ENCODE data around the gene PRUNE2. TPM values are rescaled to one million over a fixed set of nuclear protein-coding genes. Genes with fewer than 3 reads are reported as not detected.

PRUNE2 gene
- total and polyA plus RNA-seq, 9 of the 15 experiments (the other 6 are each of a cell fraction or from before 2014, with no cell fraction given) = 0.05 to 0.45 (median 0.18) TPM; not detected in 1

- TF ChIP-seq CHAMP1 (IDR thresholded peaks at IDR 0.05) = no peak
- TF ChIP-seq, protein P1, sequence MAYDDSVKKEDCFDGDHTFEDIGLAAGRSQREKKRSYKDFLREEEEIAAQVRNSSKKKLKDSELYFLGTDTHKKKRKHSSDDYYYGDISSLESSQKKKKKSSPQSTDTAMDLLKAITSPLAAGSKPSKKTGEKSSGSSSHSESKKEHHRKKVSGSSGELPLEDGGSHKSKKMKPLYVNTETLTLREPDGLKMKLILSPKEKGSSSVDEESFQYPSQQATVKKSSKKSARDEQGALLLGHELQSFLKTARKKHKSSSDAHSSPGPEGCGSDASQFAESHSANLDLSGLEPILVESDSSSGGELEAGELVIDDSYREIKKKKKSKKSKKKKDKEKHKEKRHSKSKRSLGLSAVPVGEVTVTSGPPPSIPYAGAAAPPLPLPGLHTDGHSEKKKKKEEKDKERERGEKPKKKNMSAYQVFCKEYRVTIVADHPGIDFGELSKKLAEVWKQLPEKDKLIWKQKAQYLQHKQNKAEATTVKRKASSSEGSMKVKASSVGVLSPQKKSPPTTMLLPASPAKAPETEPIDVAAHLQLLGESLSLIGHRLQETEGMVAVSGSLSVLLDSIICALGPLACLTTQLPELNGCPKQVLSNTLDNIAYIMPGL (CRISPR knock-in tag; IDR thresholded peaks at IDR 0.05) = no peak
- TF ChIP-seq TAL1 (IDR thresholded peaks at IDR 0.05) = peak; percentile 68
- TF ChIP-seq EP300 (IDR thresholded peaks at IDR 0.05; ENCODE audit: low read length) = peak; percentile 75; the same call in 1 of the 2 replicates
- TF ChIP-seq ZNF253 (CRISPR knock-in tag; conservative IDR thresholded peaks at IDR 0.05) = no peak
- TF ChIP-seq, protein P2, sequence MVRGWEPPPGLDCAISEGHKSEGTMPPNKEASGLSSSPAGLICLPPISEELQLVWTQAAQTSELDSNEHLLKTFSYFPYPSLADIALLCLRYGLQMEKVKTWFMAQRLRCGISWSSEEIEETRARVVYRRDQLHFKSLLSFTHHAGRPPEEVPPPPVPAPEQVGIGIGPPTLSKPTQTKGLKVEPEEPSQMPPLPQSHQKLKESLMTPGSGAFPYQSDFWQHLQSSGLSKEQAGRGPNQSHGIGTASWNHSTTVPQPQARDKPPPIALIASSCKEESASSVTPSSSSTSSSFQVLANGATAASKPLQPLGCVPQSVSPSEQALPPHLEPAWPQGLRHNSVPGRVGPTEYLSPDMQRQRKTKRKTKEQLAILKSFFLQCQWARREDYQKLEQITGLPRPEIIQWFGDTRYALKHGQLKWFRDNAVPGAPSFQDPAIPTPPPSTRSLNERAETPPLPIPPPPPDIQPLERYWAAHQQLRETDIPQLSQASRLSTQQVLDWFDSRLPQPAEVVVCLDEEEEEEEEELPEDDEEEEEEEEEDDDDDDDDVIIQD (CRISPR knock-in tag; IDR thresholded peaks at IDR 0.05) = no peak
- no peak for TF ChIP-seq ARHGAP35 (IDR thresholded peaks at IDR 0.05; ENCODE audit: partially characterized antibody)
- no peak for TF ChIP-seq MYBL2 (IDR thresholded peaks at IDR 0.05; ENCODE audit: low read depth)
- no peak for TF ChIP-seq MYBL2 (CRISPR knock-in tag; IDR thresholded peaks at IDR 0.05; ENCODE audit: borderline replicate concordance)
- no peak for TF ChIP-seq ZNF445 (CRISPR knock-in tag; IDR thresholded peaks at IDR 0.05; ENCODE audit: low read depth)
- TF ChIP-seq DPF2 (IDR thresholded peaks at IDR 0.05) = peak; percentile 56; the same call in 1 of the 2 replicates
- TF ChIP-seq, protein P3, sequence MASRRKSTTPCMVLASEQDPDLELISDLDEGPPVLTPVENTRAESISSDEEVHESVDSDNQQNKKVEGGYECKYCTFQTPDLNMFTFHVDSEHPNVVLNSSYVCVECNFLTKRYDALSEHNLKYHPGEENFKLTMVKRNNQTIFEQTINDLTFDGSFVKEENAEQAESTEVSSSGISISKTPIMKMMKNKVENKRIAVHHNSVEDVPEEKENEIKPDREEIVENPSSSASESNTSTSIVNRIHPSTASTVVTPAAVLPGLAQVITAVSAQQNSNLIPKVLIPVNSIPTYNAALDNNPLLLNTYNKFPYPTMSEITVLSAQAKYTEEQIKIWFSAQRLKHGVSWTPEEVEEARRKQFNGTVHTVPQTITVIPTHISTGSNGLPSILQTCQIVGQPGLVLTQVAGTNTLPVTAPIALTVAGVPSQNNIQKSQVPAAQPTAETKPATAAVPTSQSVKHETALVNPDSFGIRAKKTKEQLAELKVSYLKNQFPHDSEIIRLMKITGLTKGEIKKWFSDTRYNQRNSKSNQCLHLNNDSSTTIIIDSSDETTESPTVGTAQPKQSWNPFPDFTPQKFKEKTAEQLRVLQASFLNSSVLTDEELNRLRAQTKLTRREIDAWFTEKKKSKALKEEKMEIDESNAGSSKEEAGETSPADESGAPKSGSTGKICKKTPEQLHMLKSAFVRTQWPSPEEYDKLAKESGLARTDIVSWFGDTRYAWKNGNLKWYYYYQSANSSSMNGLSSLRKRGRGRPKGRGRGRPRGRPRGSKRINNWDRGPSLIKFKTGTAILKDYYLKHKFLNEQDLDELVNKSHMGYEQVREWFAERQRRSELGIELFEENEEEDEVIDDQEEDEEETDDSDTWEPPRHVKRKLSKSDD (conservative IDR thresholded peaks at IDR 0.05; ENCODE audit: low read length) = no peak
- no peak for TF ChIP-seq SOX6 (IDR thresholded peaks at IDR 0.05)
- no peak for TF ChIP-seq ZKSCAN1 (IDR thresholded peaks at IDR 0.05; ENCODE audit: low read depth, low read length)
- no peak for TF ChIP-seq MCM5 (IDR thresholded peaks at IDR 0.05; ENCODE audit: low read depth)
- TF ChIP-seq KLF6 (CRISPR knock-in tag; IDR thresholded peaks at IDR 0.05; ENCODE audit: borderline replicate concordance) = no peak
- no peak for TF ChIP-seq SAP30 (IDR thresholded peaks at IDR 0.05; ENCODE audit: borderline replicate concordance, insufficient read depth, low read depth, low read length, poor library complexity, severe bottlenecking)
- TF ChIP-seq ZNF785 (CRISPR knock-in tag; IDR thresholded peaks at IDR 0.05) = no peak
- TF ChIP-seq RFX1 (IDR thresholded peaks at IDR 0.05) = peak; percentile 66
- TF ChIP-seq FOXM1 (IDR thresholded peaks at IDR 0.05; ENCODE audit: low read depth) = no peak
- no peak for TF ChIP-seq FOXM1 (CRISPR knock-in tag; IDR thresholded peaks at IDR 0.05; ENCODE audit: low read depth)
- no peak for TF ChIP-seq NR2F6 (CRISPR knock-in tag; IDR thresholded peaks at IDR 0.05)
- 0 out of 2 replicates have a peak, but pooled peaks have one; percentile 0 for TF ChIP-seq MEF2A (IDR thresholded peaks at IDR 0.05; ENCODE audit: control insufficient read depth, low read depth, low read length)
Measured at GRCh38 chr9:76667521-76667957, 238.4 kb downstream of the PRUNE2 start (continued).

Data from K562 (cell line).